Measurements from ENCODE around the gene TNPO1. TPM values are rescaled to one million over a fixed set of nuclear protein-coding genes. Genes with fewer than 3 reads are reported as not detected.

TNPO1 gene
- polyA plus RNA-seq, 2 of the 4 experiments (the other 2 are of a cell fraction) = 199 to 350 TPM

- TF ChIP-seq MYC (IDR thresholded peaks at IDR 0.05; ENCODE audit: borderline replicate concordance, low read length) (no peak), FOSL2 (IDR thresholded peaks at IDR 0.05) (no peak), FOSL2 (CRISPR knock-in tag; IDR thresholded peaks at IDR 0.05) (no peak), NPAS2 (CRISPR knock-in tag; IDR thresholded peaks at IDR 0.05; ENCODE audit: borderline replicate concordance) (no peak), EHF (CRISPR knock-in tag; IDR thresholded peaks at IDR 0.05) (no peak), USF2 (IDR thresholded peaks at IDR 0.05) (no peak), TP53 (CRISPR knock-in tag; IDR thresholded peaks at IDR 0.05) (no peak), TFCP2L1 (CRISPR knock-in tag; IDR thresholded peaks at IDR 0.05) (no peak)
- Histone ChIP-seq H3K9me3 (0 out of 3 replicates have a peak, but pooled peaks cover 4% of the 10 kb centered on the region), H3K4me3 (no peak overlapping the region), H3K27ac (no peak overlapping the region), H3K4me1 (peaks cover 13% of the 10 kb centered on the region), H3K4me2 (no peak overlapping the region)
- ATAC-seq = no peak
- WGBS (ENCODE audit: missing lambda C conversion rate) = 93% methylated on average over 4 of the region's 4 CpGs
- POLR2A ChIA-PET = no interaction called here
- no peak for FAIRE-seq
- no peak for DNase-seq (ENCODE audit: low read depth in 1 of 2, low spot score in 1 of 2)
- CTCF ChIA-PET = interaction anchor here (0.6 to 0.7 kb wide), 3 partner anchors 38 to 243 kb away, joined by 3 read pairs; no protein-coding TSS in a partner anchor
These were observed 46.2 kb upstream of the TNPO1 start for GRCh38 chr5:72770266-72770665.

- ChIA-PET CTCF (no interaction called here), POLR2A (no interaction called here)
- DNase-seq (ENCODE audit: low read depth in 1 of 2, low spot score in 1 of 2) (no peak), ATAC-seq (no peak), FAIRE-seq (no peak)
- Histone ChIP-seq H3K4me2 (no peak overlapping the region), H3K4me3 (no peak overlapping the region), H3K4me1 (no peaks in the 10 kb centered on the region), H3K27ac (no peak overlapping the region), H3K9me3 (peaks cover 37% of the 10 kb centered on the region)
- no peak for TF ChIP-seq SREBF2 (IDR thresholded peaks at IDR 0.05)
- no peak for TF ChIP-seq POLR2AphosphoS2 (conservative IDR thresholded peaks at IDR 0.05; ENCODE audit: low read length)
- no peak for TF ChIP-seq MYC (IDR thresholded peaks at IDR 0.05; ENCODE audit: borderline replicate concordance, low read length)
- TF ChIP-seq RCOR1 (IDR thresholded peaks at IDR 0.05; ENCODE audit: low read depth, low read length) = no peak
- no peak for TF ChIP-seq GATA3 (IDR thresholded peaks at IDR 0.05; ENCODE audit: borderline replicate concordance)
- TF ChIP-seq RARB (CRISPR knock-in tag; IDR thresholded peaks at IDR 0.05) = no peak
- no peak for TF ChIP-seq HOXA7 (CRISPR knock-in tag; IDR thresholded peaks at IDR 0.05)
- TF ChIP-seq BHLHE40 (IDR thresholded peaks at IDR 0.05; ENCODE audit: low read depth, low read length) = no peak
- TF ChIP-seq HOXB13 (CRISPR knock-in tag; IDR thresholded peaks at IDR 0.05; ENCODE audit: low read depth) = no peak
- TF ChIP-seq EHMT2 (IDR thresholded peaks at IDR 0.05; ENCODE audit: low read depth) = no peak
- no peak for TF ChIP-seq TFCP2L1 (CRISPR knock-in tag; IDR thresholded peaks at IDR 0.05)
- no peak for TF ChIP-seq NFE2L2 (conservative IDR thresholded peaks at IDR 0.05; ENCODE audit: low read length)
- no peak for TF ChIP-seq CBX2 (IDR thresholded peaks at IDR 0.05; ENCODE audit: borderline replicate concordance, low read depth)
- no peak for TF ChIP-seq ZC3H11A (IDR thresholded peaks at IDR 0.05)
- no peak for TF ChIP-seq JUN (IDR thresholded peaks at IDR 0.05)
- TF ChIP-seq HEYL (CRISPR knock-in tag; IDR thresholded peaks at IDR 0.05) = no peak
- TF ChIP-seq NR3C1 (IDR thresholded peaks at IDR 0.05) = no peak
- no peak for TF ChIP-seq RNF2 (IDR thresholded peaks at IDR 0.05; ENCODE audit: borderline replicate concordance, low read depth)
- TF ChIP-seq NPAS2 (CRISPR knock-in tag; IDR thresholded peaks at IDR 0.05; ENCODE audit: borderline replicate concordance) = no peak
- TF ChIP-seq POLR2A (IDR thresholded peaks at IDR 0.05; ENCODE audit: low read length) = no peak
- WGBS (ENCODE audit: missing lambda C conversion rate) = 76% methylated on average over 1 of the region's 1 CpG
These were observed 39.8 kb upstream of the TNPO1 start for GRCh38 chr5:72776684-72777083.

GRCh38 chr5:72779520-72779919 is 36.9 kb upstream of the TNPO1 start:
- Histone ChIP-seq H3K27ac (no peak overlapping the region), H3K4me1 (no peaks in the 10 kb centered on the region), H3K4me3 (no peak overlapping the region), H3K4me2 (no peak overlapping the region), H3K9me3 (peaks cover 37% of the 10 kb centered on the region)
- no peak for FAIRE-seq
- no peak for DNase-seq (ENCODE audit: low read depth in 1 of 2, low spot score in 1 of 2)
- CTCF ChIA-PET = no interaction called here
- POLR2A ChIA-PET = no interaction called here
- no peak for ATAC-seq
- WGBS (ENCODE audit: missing lambda C conversion rate) = 52% methylated on average over 2 of the region's 2 CpGs
- TF ChIP-seq, protein P1, sequence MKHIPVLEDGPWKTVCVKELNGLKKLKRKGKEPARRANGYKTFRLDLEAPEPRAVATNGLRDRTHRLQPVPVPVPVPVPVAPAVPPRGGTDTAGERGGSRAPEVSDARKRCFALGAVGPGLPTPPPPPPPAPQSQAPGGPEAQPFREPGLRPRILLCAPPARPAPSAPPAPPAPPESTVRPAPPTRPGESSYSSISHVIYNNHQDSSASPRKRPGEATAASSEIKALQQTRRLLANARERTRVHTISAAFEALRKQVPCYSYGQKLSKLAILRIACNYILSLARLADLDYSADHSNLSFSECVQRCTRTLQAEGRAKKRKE (CRISPR knock-in tag; IDR thresholded peaks at IDR 0.05; ENCODE audit: low read depth) = no peak
- TF ChIP-seq CHD2 (IDR thresholded peaks at IDR 0.05; ENCODE audit: low read length, partially characterized antibody) = no peak
- TF ChIP-seq FOXS1 (CRISPR knock-in tag; IDR thresholded peaks at IDR 0.05) = no peak
- no peak for TF ChIP-seq SREBF2 (IDR thresholded peaks at IDR 0.05)
- TF ChIP-seq, protein P2, sequence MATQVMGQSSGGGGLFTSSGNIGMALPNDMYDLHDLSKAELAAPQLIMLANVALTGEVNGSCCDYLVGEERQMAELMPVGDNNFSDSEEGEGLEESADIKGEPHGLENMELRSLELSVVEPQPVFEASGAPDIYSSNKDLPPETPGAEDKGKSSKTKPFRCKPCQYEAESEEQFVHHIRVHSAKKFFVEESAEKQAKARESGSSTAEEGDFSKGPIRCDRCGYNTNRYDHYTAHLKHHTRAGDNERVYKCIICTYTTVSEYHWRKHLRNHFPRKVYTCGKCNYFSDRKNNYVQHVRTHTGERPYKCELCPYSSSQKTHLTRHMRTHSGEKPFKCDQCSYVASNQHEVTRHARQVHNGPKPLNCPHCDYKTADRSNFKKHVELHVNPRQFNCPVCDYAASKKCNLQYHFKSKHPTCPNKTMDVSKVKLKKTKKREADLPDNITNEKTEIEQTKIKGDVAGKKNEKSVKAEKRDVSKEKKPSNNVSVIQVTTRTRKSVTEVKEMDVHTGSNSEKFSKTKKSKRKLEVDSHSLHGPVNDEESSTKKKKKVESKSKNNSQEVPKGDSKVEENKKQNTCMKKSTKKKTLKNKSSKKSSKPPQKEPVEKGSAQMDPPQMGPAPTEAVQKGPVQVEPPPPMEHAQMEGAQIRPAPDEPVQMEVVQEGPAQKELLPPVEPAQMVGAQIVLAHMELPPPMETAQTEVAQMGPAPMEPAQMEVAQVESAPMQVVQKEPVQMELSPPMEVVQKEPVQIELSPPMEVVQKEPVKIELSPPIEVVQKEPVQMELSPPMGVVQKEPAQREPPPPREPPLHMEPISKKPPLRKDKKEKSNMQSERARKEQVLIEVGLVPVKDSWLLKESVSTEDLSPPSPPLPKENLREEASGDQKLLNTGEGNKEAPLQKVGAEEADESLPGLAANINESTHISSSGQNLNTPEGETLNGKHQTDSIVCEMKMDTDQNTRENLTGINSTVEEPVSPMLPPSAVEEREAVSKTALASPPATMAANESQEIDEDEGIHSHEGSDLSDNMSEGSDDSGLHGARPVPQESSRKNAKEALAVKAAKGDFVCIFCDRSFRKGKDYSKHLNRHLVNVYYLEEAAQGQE (IDR thresholded peaks at IDR 0.05) = no peak
- TF ChIP-seq HEYL (CRISPR knock-in tag; IDR thresholded peaks at IDR 0.05) = no peak
- TF ChIP-seq ESRRA (IDR thresholded peaks at IDR 0.05; ENCODE audit: borderline replicate concordance, low read length) = no peak
- TF ChIP-seq CBX2 (IDR thresholded peaks at IDR 0.05; ENCODE audit: borderline replicate concordance, low read depth) = no peak
- TF ChIP-seq KDM1A (IDR thresholded peaks at IDR 0.05; ENCODE audit: low read depth) = no peak
- TF ChIP-seq MAX (IDR thresholded peaks at IDR 0.05) = no peak
- TF ChIP-seq HDAC2 (IDR thresholded peaks at IDR 0.05) = no peak
- no peak for TF ChIP-seq RFX5 (IDR thresholded peaks at IDR 0.05)
- no peak for TF ChIP-seq NFE2L2 (conservative IDR thresholded peaks at IDR 0.05; ENCODE audit: low read length)
- TF ChIP-seq HOXB13 (CRISPR knock-in tag; IDR thresholded peaks at IDR 0.05; ENCODE audit: low read depth) = no peak

Data from A549 (cell line).